GM23338 (cell line): ENCODE data around the gene PROCA1.

Experiments
- CREB1 ChIP-seq: fragments of 250-450 bp; sonication (Bioruptor Pico); IDR thresholded peaks from 2 replicates; pipeline ENCODE4 v1.5.0; 2020; ENCODE audit warnings: low read depth, mild to moderate bottlenecking, moderate library complexity
- CTCF ChIP-seq, 2 experiments: fragments of 200-600 bp in 1 of 2; sonication (generic) in 1 of 2; conservative IDR thresholded peaks; 2 replicates each; pipeline versions ENCODE4 v1.5.1 to v1.6.1; 2016 to 2017; ENCODE audit warnings: antibody characterized with exemption in 2 of 2, low read depth in 2 of 2, mild to moderate bottlenecking in 2 of 2, moderate library complexity in 1 of 2
- EZH2 ChIP-seq: fragments of 200-600 bp; sonication (generic); IDR thresholded peaks from one replicate; pipeline ENCODE4 v1.8.0; 2017; ENCODE audit warnings: antibody characterized with exemption, mild to moderate bottlenecking, low read depth; ENCODE audit not compliant: unreplicated experiment
- POLR2AphosphoS5 ChIP-seq: IDR thresholded peaks from 2 replicates; pipeline ENCODE4 v1.6.1; 2016; ENCODE audit warnings: antibody characterized with exemption, low read depth
- REST ChIP-seq: IDR thresholded peaks from one replicate; pipeline ENCODE4 v1.6.1; 2018; ENCODE audit warnings: antibody characterized with exemption; ENCODE audit not compliant: unreplicated experiment

- no peak for TF ChIP-seq EZH2
- no peak for TF ChIP-seq POLR2AphosphoS5
- no peak for TF ChIP-seq CTCF (conservative IDR thresholded peaks at IDR 0.05; ENCODE audit: low read depth in 2 of 2)
- no peak for TF ChIP-seq CREB1
- TF ChIP-seq REST, result no peak
These were observed 30.0 kb upstream of the PROCA1 start for GRCh38 chr17:28741358-28742349.
